NCI-H1436 (cell line): ENCODE data around the gene PGA3.
"Not testable (repeated sequence)": the region's sequence is repeated elsewhere in the genome, so short reads cannot be mapped to it uniquely, and the experiment has no call there.

Experiments
- DNase-seq: peaks from one replicate; lab custom pipeline; 2025; lab: John Stamatoyannopoulos, UW

PGA3 gene

DNA sequence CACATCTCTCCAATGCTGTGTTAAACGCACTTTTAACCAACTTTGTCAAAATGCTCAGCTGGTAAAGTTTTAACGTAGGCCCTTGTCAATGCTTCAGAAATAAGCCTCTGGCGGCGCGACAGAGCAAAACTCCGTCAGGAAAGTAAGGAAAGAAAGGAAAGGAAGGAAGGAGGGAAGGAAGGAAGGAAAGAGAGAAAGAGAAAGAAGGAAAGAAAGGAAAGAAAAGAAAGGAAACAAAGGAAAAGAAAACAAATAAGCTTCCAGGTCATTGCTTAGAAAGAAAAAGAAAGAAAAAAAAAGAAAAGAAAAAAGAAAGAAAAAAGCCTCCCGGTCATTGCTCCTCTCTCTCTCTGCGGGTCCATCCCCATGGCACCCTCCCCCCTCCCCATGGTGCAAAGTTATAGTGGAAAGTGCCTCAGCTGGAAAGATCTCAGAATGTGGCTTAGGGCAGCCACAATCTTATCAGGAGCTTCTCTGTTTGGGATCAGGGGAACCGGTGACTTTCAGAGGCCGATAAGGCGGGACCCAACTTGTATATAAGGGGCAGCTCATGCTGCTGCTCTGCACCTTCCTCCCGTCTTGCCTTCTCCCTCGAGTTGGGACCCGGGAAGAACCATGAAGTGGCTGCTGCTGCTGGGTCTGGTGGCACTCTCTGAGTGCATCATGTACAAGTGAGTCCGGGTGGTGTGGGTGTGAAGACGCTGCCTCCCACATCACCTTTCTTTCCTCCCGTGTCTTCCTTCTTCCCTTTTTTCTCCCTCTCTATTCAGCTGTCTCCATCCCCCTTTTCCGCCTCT, at the start of gene PGA3:
Gene PGA3 (plus strand): TSS at position 566 of the 797 bp plus-strand sequence. CDS start 50 bp downstream, at position 616.
- DNase-seq, result not testable (repeated sequence)

DNA sequence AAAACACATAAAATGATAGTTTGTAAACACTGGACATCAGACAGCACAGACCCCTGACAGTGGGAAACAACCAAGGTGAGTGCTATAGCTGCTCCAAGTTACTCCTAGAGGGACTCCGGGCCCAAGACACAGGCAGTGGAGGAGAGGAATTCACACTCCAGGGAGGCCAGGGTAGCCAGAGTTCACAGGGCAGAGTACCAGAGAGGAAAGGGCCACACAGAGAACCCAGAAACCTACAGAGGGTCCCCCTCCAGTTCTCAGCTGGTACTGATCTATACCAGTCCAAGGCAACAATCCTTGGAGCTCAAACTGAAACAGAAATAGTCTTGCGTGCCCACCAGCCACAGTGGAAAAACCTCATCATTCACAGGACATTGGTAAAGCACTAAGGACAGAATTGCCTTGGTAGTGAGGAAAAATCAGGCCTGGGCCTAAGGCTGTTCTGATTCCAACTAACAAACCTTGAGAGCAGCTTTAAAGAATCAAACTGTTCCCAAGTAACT, 49.7 kb upstream of the PGA3 start:
- no peak for DNase-seq

DNA sequence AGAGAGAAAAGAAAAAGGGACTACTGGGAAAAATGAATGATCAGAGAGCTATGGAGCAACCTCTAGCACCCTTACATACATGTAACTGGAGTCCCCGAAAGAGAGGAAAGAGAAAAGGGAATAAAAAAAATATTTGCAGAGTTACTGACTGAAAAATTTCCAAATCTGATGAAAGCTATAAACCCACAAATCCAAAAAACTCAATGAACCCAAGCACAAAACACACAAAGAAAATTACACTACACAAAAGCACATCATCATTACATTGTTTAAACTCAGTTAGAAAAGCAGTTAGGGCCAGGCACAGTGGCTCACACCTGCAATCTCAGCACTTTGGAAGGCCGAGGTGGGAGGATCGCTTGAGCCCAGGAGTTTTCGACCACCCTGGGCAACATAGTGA, 48.8 kb upstream of the PGA3 start:
- no peak for DNase-seq

DNA sequence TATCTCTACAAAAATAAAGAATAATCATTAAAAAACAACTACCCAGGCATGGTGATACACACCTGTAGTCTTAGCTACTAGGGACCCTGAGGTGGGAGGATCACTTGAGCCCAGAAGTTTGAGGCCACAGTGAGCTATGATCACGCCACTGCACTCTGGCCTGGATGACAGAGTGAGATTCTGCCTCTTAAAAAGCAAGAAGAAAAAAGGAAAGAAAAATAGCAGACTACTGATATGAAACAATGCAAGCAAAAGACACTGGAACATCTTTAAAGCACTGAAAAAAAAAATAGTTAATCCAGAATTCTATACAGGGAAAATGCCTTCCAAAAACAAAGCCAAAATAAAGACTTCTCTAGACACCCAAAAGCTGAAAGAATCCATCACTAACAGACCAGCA, 48.0 kb upstream of the PGA3 start:
- DNase-seq, result no peak

DNA sequence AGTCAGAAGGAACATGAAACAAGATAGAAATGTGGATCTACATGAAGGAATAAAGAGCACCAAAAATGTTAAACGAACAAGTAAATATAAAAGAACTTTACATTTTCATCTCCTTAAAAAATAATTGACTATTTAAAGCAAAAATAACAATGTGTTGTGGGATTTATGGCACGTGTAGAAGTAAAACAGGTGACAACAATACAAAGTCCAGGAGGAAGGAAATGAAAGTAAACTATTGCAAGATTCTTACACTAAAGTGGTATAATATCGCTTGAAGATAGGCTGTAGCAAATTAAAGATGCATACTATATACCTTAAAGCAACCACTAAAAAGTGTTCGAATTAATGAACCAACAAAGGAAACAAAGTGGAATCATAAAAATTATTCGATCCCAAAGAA, 47.6 kb upstream of the PGA3 start:
- no peak for DNase-seq

DNA sequence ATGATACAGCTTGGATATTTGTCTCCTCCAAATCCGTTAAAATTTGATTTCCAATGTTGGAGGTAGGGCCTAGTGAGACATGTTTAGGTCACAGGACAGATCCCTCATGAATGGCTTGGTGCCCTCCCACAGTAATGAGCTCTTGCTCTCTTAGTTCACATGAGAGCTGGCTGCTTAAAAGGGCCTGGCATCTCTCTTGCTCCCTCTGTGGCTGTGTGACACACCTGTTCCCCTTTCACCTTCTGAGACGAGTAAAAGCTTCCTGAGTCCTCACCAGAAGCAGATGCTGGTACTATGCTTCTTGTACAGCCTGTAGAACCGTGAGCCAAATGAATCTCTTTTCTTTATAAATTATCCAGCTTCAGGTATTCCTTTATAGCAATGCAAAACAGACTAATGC, 45.6 kb upstream of the PGA3 start:
- no peak for DNase-seq

DNA sequence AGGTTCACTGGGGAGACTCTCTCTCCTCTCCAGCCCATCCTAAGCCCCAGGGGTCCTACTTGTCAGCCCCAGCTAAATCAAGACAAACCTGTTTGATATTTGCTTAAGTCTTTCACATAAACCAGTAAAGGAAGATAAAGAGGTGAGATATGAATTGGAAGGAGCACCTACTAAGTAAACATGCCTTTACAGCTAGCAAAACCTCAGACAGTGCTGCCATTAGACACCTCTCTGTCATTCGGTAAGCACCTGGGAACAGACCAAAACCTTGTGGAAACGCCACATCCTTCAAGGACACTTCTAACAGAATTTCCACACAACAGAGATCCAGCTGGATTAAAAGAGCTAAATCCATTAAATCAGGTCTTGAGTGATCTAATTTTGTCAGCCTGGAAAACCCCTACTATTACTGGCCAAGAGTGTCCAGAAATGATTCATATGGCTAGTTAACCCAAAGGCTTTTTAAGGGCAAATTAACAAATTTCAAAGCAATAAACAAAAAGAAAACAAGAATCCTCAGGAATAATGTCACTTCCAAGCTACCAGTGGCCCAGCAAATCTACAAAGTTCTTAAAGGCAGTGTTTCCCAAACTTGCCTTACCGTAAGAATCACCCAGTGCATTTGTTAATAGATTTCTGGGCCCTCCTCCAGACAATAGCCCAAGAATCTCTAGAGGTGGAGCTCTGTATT, 44.5 kb upstream of the PGA3 start:
- DNase-seq, result no peak

DNA sequence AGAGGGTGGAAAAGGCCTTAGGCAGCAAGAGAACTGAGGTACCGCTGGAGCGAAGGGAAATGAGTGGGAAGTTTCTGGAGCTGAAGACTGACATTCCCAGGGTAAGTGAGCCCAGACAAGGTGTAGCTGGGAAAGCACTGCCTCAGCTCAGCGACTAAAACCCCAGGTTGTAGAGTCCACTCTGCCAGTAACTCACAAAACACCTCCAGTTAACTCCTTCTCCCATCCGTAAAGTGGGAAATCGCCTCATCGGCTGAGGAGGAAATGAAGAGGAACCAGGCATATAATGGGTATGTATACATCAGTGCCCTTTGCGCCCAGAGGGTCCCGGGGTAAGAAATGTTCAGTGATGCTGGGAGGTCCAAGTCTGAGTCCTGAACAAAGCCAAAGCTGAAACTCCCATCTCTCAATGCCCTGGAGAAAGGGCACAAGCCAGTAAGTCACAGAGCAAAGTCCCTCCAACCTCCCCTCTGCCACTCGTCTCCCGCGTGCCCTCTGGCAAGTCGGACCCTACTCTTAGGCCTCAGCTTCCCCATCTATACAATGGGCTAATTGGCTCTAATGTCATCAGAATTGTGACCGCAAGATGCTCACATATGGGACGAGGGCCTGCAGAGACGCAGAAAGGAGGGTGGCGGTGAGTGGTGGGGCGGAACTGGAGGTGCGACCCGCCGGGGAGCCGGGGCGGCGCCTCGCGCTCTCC, 42.7 kb upstream of the PGA3 start:
- no peak for DNase-seq

DNA sequence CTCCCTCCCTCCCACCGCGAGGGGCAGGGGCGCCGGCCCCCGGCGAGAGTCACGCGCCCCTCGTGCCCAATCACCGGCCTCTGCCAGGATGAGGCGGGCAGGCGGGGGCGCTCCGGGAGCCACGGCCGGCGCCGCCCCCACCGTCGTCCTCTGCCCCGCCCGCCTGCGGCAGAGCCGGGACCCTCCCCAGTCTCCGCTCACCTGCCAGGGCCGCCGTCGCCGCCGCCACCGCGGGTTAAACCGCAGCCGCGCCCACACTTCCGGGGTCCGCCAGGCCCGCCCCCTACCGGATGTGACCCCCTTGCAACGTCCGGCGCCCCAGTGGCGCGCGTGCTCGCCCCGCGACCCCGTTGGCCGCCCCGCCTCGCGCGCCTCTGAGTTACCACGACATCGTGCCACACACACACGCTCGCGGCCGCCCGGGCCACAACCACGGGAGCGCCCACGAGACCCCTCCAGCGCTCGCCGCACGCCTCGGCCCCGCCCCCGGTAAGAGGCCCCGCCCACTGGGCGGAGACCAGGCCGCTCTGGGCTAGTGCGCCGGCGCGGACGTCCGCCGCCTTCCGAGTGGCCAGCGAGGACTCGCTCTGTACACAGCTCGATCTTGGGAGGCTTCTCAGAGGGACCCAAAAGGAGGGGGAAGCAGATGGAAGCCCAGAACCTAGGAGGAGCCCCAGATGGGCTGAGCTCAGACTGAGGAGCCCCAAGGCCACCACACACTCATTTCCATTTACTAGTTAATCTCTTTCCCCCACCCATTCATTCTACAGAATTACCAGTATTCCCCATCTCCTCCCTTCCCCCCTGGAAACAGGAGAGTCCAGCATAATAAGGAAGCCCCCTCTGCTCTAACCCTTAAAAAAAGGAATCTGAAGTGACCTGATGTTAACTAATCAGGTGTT, 41.9 kb upstream of the PGA3 start, which contains the start of gene VPS37C:
Gene VPS37C (minus strand): TSS at position 237 of the 902 bp plus-strand sequence. CDS start 22,597 bp downstream, outside the sequence.
- peak; percentile 87 for DNase-seq

DNA sequence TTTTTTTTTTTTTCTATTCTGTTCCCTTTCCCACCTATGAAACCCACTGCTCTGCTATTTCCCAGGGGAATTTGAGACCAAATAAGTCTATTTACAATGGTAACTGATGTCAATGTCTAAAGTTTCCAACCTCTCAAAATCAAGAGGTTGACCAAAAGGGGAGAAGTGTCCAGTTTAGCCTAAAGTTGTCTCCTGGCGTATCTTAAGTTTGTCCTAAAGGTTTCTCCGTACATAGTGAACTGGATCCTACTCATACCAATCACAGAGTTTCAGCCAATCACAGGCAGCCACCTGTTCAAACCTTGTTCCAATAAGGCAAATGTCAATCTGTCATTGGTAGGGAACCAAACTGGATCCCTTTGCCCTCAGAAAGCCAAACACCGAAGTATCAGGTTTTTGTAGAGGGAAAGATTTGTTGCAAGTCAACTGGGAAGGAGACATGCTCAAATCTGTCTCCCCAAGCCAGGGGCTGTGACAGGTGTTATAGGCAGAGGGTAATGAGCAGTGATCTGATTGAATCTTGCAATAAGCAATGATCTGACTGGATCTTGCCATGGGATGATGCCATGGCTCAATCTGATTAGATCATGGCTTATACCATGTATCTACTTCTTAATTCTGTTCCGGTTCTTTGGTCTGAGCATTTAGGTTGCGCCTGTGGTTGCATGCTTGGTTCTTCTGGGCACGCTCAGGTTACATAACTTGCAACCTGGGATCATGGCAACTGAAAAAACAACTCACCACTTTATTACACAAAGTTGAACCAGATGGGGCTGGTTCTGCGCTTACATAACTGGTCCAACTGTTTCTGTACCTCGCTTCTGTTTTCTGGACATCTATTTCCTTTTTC, 41.0 kb upstream of the PGA3 start:
- peak; percentile 49 for DNase-seq

DNA sequence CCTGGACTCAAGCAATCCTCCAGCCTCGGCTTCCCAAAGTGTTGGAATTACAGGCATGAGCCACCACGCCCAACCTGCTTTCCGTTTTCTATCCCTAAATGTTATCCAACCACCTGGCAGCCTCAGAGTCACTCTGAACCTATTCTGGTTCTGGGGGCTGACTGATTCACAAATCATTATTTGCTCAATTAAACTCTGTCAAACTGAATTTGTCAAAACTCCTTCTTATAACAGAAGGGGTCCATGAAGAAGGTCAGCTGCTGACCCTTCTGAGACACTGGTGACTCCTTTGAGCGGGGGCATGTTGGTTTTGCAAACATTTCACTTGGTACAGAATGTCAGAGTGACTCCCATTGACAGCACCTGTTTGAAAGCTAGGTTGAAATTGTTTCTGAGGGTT, 40.3 kb upstream of the PGA3 start:
- DNase-seq, result no peak

DNA sequence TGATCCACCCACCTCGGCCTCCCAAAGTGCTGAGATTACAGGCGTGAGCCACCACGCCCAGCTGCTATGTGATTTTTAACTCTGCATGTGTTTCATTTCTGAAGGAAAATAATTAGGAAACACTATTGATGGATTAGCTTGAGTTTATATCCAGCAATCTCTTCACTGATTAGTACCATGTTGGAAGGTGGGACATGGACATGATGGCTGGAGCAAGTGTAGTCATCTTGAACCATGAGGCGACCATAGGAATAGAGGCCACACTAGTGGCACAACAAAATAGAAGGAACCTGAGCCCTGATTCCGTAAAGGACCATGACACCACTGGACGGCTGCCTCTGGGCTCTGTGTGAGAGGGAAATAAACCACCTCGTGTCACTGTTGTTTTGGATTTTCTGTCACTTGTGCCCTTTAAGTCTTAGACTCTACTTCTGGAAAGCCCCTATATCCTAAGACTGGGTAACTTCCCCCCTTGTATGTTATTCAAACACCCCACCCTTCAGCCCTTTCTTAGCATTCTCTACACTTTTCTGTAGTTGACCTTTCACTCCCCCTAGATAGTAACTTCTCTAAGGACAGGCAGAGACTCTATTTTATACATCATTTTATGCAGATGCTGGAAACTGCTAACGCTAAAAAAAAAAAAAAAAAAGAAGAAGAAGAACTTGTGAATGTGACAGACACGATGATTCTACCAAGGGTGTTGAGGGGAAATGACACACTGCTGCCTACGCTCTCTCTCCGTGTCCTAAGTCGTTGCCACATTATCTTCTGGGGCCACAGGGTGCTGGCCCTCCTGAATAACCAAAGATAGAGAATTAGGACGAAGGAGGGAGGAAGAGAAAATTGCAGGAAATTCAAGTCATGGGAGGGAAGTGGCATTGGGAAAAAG, 39.4 kb upstream of the PGA3 start:
- DNase-seq, result no peak

DNA sequence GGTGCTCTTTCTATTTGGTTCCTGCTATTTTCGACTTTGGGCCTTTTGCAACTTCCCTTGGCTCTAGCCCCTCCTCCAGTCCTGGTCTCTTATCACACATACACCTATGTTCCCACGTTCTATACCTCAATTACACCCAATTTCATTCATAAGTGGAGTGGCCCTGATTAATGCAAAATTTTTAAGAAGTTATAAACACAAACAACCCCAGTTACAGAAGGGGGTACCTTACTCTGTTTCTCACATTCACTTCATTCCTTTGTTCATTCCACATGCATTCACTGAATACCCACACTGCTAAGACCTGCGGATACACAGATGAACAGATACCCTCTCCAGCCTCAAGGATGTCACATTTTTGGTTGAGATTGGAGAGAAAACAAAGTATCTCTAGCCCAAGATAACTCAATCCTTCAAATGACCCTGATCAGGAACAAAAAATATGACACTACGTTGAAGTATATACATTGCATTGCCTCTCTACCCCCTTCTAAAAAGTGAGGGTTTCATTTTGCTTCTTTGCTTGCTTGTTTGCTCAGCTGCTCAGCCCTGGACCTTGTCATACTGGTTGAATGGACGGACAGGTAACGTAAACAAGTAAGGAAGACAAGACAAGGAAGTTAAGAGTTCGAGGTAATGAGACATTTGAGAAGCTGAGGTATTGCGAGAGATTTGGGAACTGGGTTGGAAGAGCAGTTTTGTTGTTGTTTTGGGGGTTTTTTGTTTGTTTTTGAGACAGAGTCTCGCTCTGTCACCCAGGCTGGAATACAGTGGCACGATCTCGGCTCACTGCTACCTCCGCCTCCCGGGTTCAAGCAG, 38.5 kb upstream of the PGA3 start:
- no peak for DNase-seq

DNA sequence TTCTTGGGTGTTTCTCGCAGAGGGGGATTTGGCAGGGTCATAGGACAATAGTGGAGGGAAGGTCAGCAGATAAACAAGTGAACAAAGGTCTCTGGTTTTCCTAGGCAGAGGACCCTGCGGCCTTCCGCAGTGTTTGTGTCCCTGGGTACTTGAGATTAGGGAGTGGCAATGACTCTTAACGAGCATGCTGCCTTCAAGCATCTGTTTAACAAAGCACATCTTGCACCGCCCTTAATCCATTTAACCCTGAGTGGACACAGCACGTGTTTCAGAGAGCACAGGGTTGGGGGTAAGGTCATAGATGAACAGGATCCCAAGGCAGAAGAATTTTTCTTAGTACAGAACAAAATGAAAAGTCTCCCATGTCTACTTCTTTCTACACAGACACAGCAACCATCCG, 37.5 kb upstream of the PGA3 start:
- not testable (repeated sequence) for DNase-seq

DNA sequence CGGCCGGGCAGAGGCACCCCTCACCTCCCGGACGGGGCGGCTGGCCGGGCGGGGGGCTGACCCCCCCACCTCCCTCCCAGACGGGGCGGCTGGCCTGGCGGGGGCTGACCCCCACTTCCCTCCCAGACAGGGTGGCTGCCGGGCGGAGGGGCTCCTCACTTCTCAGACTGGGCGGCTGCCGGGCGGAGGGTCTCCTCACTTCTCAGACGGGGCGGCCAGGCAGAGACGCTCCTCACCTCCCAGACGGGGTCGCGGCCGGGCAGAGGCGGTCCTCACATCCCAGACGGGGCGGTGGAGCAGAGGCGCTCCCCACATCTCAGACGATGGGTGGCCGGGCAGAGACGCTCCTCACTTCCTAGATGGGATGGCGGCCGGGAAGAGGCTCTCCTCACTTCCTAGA, 37.0 kb upstream of the PGA3 start:
- DNase-seq, result not testable (repeated sequence)

DNA sequence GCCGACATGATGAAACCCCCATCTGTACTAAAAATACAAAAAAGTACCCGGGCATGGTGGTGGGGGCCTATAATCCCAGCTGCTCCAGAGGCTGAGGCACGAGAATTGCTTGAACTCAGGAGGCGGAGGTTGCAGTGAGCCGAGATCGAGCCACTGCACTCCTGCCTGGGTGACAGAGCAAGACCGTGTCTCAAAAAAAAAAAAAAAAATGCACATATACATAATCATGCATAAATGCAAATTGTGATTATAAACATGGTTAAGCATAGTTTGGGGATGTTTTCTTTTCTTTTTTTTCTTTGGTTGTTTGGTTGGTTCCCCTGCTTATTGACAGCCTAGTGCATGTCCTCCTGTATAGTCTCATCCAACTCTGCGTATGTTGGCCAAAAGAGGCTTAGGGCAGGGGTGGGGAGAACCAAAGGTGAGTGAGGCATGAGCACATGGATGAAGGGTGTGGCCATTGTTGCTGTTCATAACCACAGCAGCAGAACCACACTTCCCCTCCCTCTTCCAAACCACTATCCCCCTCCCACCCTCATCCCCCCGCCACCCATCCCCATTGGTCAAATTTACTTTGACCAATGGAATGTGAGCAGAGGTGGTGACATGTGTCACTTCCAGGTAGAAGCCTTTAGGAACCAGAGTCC, 35.1 kb upstream of the PGA3 start:
- DNase-seq, result no peak

DNA sequence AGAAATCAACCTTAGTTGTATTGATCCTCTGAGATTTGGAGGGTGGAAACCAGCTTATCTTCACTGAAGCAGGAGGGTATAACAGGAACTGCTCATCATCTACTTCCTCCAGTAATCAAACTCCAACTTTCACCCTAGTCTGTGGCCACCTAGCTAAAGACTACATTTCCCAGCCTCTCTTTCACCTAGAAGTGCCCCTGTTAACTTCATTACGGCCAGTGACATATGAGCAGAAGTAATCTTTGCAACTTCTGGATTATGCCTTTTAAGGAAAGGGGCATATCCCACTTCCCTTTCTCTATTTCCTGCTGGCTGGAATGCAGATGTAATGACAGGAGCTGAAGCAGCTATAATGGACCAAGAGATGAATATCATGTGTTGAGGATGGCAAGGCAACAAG, 34.5 kb upstream of the PGA3 start:
- no peak for DNase-seq

DNA sequence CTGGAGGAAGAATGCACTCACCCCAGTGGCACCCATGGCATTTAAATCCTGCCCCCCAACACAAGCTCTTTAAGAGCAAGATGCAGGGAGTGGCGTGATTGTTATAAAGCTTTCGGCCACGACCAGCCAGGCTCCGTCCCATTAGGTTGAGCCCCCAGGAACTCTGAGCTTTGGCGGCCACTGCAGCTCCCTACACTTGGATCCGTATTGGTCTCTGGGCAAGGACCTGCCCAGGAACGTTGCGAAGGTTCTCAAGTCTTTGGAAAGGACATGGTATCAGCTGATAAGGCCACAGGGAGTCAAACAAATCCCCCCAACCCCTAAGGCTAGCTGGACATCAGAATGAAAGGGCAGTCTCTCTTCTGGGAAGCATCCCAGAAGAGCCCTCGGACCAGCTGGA, 32.7 kb upstream of the PGA3 start:
- no peak for DNase-seq
